Measurements from ENCODE around the gene SLC39A11. TPM values are rescaled to one million over a fixed set of nuclear protein-coding genes. Genes with fewer than 3 reads are reported as not detected.

Gene SLC39A11
- total RNA-seq, 2 donors from 2014 or later, result 18.1 to 20.1 TPM

GRCh38 chr17:72810991-72811508 lies 281.4 kb downstream of the SLC39A11 start:
- H3K36me3 Mint-ChIP-seq (ENCODE audit: low read depth), result peaks cover 2% of the 10 kb centered on the region
- no peak for TF ChIP-seq CTCF (conservative IDR thresholded peaks at IDR 0.05)
- peaks cover 24% of the 10 kb centered on the region for H3K9me3 ChIP-seq (ENCODE audit: control insufficient read depth, low read length)
- H3K9ac ChIP-seq (ENCODE audit: extremely low read depth, low read length, poor library complexity, severe bottlenecking), result no peak overlapping the region
- H3K27me3 ChIP-seq (ENCODE audit: control insufficient read depth, insufficient read depth, low read length, poor library complexity, severe bottlenecking), result no peaks in the 10 kb centered on the region
- peaks cover 3% of the 10 kb centered on the region for H3K4me1 Mint-ChIP-seq
- H3K36me3 ChIP-seq (ENCODE audit: control insufficient read depth, insufficient read depth, low read length), result no peaks in the 10 kb centered on the region
- WGBS, 2 experiments (ENCODE audit: insufficient coverage in 1 of 2, insufficient read length in 1 of 2), result no CpG with 5 or more reads among the region's 1 CpG
- H3K27ac Mint-ChIP-seq, result no peak overlapping the region
- H3K9me3 Mint-ChIP-seq, result peaks cover 32% of the 10 kb centered on the region
- H3K27me3 Mint-ChIP-seq (ENCODE audit: insufficient read depth), result no peaks in the 10 kb centered on the region
- H3K27ac ChIP-seq (ENCODE audit: low read depth, low read length), result no peak overlapping the region
- no peak overlapping the region for H3K4me3 Mint-ChIP-seq
- H3K4me3 ChIP-seq (ENCODE audit: low read length), result no peak overlapping the region
- H3K4me1 ChIP-seq (ENCODE audit: control insufficient read depth, insufficient read depth, low read length), result no peaks in the 10 kb centered on the region
- DNase-seq, result no peak

GRCh38 chr17:72806011-72806410 lies 286.5 kb downstream of the SLC39A11 start:
- H3K27ac ChIP-seq (ENCODE audit: low read depth, low read length), result no peak overlapping the region
- no peak overlapping the region for H3K9ac ChIP-seq (ENCODE audit: extremely low read depth, low read length, poor library complexity, severe bottlenecking)
- Mint-ChIP-seq H3K36me3 (ENCODE audit: low read depth) (peaks cover 3% of the 10 kb centered on the region), H3K4me3 (no peak overlapping the region), H3K27me3 (ENCODE audit: insufficient read depth) (no peaks in the 10 kb centered on the region), H3K9me3 (peaks cover 31% of the 10 kb centered on the region), H3K27ac (no peak overlapping the region), H3K4me1 (no peaks in the 10 kb centered on the region)
- no peak overlapping the region for H3K4me3 ChIP-seq (ENCODE audit: low read length)
- no peaks in the 10 kb centered on the region for H3K36me3 ChIP-seq (ENCODE audit: control insufficient read depth, insufficient read depth, low read length)
- no peak for DNase-seq
- TF ChIP-seq CTCF (conservative IDR thresholded peaks at IDR 0.05), result no peak
- WGBS, 2 experiments (ENCODE audit: insufficient coverage in 1 of 2, insufficient read length in 1 of 2), result 88 to 93% methylated on average over 3 to 5 of the region's 5 CpGs
- no peaks in the 10 kb centered on the region for H3K4me1 ChIP-seq (ENCODE audit: control insufficient read depth, insufficient read depth, low read length)
- H3K9me3 ChIP-seq (ENCODE audit: control insufficient read depth, low read length), result peaks cover 23% of the 10 kb centered on the region
- H3K27me3 ChIP-seq (ENCODE audit: control insufficient read depth, insufficient read depth, low read length, poor library complexity, severe bottlenecking), result no peaks in the 10 kb centered on the region

- Histone ChIP-seq H3K36me3 (ENCODE audit: control insufficient read depth, insufficient read depth, low read length) (no peaks in the 10 kb centered on the region), H3K4me3 (ENCODE audit: low read length) (no peak overlapping the region), H3K9me3 (ENCODE audit: control insufficient read depth, low read length) (peaks cover 30% of the 10 kb centered on the region), H3K27ac (ENCODE audit: low read depth, low read length) (no peak overlapping the region), H3K9ac (ENCODE audit: extremely low read depth, low read length, poor library complexity, severe bottlenecking) (no peak overlapping the region), H3K4me1 (ENCODE audit: control insufficient read depth, insufficient read depth, low read length) (no peaks in the 10 kb centered on the region), H3K27me3 (ENCODE audit: control insufficient read depth, insufficient read depth, low read length, poor library complexity, severe bottlenecking) (no peaks in the 10 kb centered on the region)
- Mint-ChIP-seq H3K4me3 (no peak overlapping the region), H3K36me3 (ENCODE audit: low read depth) (peaks cover 7% of the 10 kb centered on the region), H3K27me3 (ENCODE audit: insufficient read depth) (no peaks in the 10 kb centered on the region), H3K4me1 (no peaks in the 10 kb centered on the region), H3K27ac (no peak overlapping the region), H3K9me3 (peaks cover 38% of the 10 kb centered on the region)
- 82 to 95% methylated on average over 8 to 9 of the region's 9 CpGs for WGBS, 2 experiments (ENCODE audit: insufficient coverage in 1 of 2, insufficient read length in 1 of 2)
- TF ChIP-seq CTCF (conservative IDR thresholded peaks at IDR 0.05), result no peak
- no peak for DNase-seq
Measured at GRCh38 chr17:72804949-72805707, 287.4 kb downstream of the SLC39A11 start.
